ENCODE results near the gene NYNRIN. TPM values are rescaled to one million over a fixed set of nuclear protein-coding genes. Genes with fewer than 3 reads are reported as not detected.

NYNRIN gene
- total and polyA plus RNA-seq, 5 experiments from 2014 or later: 0.13 to 0.36 (median 0.29) TPM; not detected in 2

GRCh38 chr14:24432259-24433131, 33.7 kb downstream of the NYNRIN start:
- H3K4me1 Mint-ChIP-seq: peaks cover 25 to 58% (median 50%) of the 10 kb centered on the region in 4 donors
- no peaks in the 10 kb centered on the region for H3K9me3 Mint-ChIP-seq
- H3K36me3 Mint-ChIP-seq: peaks cover 0 to 53% (median 4%) of the 10 kb centered on the region in 3 donors
- no peak for ATAC-seq
- POLR2A ChIA-PET: interaction anchor here (0.7 to 5.2 kb wide), 17 partner anchors 9 to 292 kb away, joined by 3 to 110 read pairs (median 9); partner anchors contain the start of genes ADCY4, CHMP4A, CIDEB and DHRS1
- peak overlapping the region in 7 of 10 donors; percentile 19 to 98 (median 52) for H3K27ac Mint-ChIP-seq
- peak overlapping the region in 3 of 10 donors; percentile 12 to 85 (median 39) for H3K4me3 Mint-ChIP-seq
- H3K27me3 Mint-ChIP-seq: no peaks in the 10 kb centered on the region
- DNase-seq: peak in 1 of 10 donors; percentile 62

- no peak overlapping the region for H3K27ac Mint-ChIP-seq
- DNase-seq (no peak), ATAC-seq (no peak)
- no peaks in the 10 kb centered on the region for H3K9me3 Mint-ChIP-seq
- no peaks in the 10 kb centered on the region for H3K27me3 Mint-ChIP-seq
- H3K36me3 Mint-ChIP-seq: peaks cover 0 to 66% (median 4%) of the 10 kb centered on the region in 3 donors
- POLR2A ChIA-PET: no interaction called here
- no peak overlapping the region for H3K4me3 Mint-ChIP-seq
- peaks cover 25 to 66% (median 58%) of the 10 kb centered on the region in 4 donors for H3K4me1 Mint-ChIP-seq
Measured at GRCh38 chr14:24434036-24434435, 35.2 kb downstream of the NYNRIN start.

GRCh38 chr14:24434676-24435075, 35.9 kb downstream of the NYNRIN start:
- ATAC-seq (no peak), DNase-seq (no peak)
- H3K9me3 Mint-ChIP-seq: no peaks in the 10 kb centered on the region
- peaks cover 25 to 63% (median 56%) of the 10 kb centered on the region in 4 donors for H3K4me1 Mint-ChIP-seq
- no peak overlapping the region for H3K4me3 Mint-ChIP-seq
- no peaks in the 10 kb centered on the region for H3K27me3 Mint-ChIP-seq
- H3K27ac Mint-ChIP-seq: peak overlapping the region in 5 of 10 donors; percentile 6 to 74 (median 49)
- POLR2A ChIA-PET: no interaction called here
- peaks cover 0 to 73% (median 5%) of the 10 kb centered on the region in 3 donors for H3K36me3 Mint-ChIP-seq

- peaks cover 25 to 65% (median 56%) of the 10 kb centered on the region in 4 donors for H3K4me1 Mint-ChIP-seq
- POLR2A ChIA-PET: interaction anchor here (1.2 to 3.4 kb wide), 3 partner anchors 9 to 193 kb away, joined by 3 to 37 read pairs (median 18); partner anchors contain the start of gene TINF2
- H3K4me3 Mint-ChIP-seq: no peak overlapping the region
- no peaks in the 10 kb centered on the region for H3K27me3 Mint-ChIP-seq
- H3K36me3 Mint-ChIP-seq: peaks cover 0 to 74% (median 7%) of the 10 kb centered on the region in 3 donors
- H3K9me3 Mint-ChIP-seq: no peaks in the 10 kb centered on the region
- DNase-seq: no peak
- no peak for ATAC-seq
- peak overlapping the region in 8 of 10 donors; percentile 10 to 77 (median 46) for H3K27ac Mint-ChIP-seq
Measured at GRCh38 chr14:24435192-24435810, 36.5 kb downstream of the NYNRIN start.

GRCh38 chr14:24435998-24436354, 37.2 kb downstream of the NYNRIN start:
- POLR2A ChIA-PET: interaction anchor here (0.7 to 3.4 kb wide), 6 partner anchors 9 to 222 kb away, joined by 3 to 37 read pairs (median 6); partner anchors contain the start of genes ADCY4, CHMP4A, LTB4R and TINF2
- ATAC-seq (no peak), DNase-seq (no peak)
- Mint-ChIP-seq H3K36me3 (peaks cover 0 to 80% (median 7%) of the 10 kb centered on the region in 3 donors), H3K9me3 (no peaks in the 10 kb centered on the region), H3K27ac (peak overlapping the region in 4 of 10 donors; percentile 33 to 90 (median 48)), H3K4me1 (peaks cover 28 to 66% (median 57%) of the 10 kb centered on the region in 4 donors), H3K4me3 (peak overlapping the region in 1 of 10 donors; percentile 2), H3K27me3 (no peaks in the 10 kb centered on the region)

- Mint-ChIP-seq H3K4me1 (peaks cover 26 to 63% (median 57%) of the 10 kb centered on the region in 4 donors), H3K36me3 (peaks cover 0 to 78% (median 7%) of the 10 kb centered on the region in 3 donors), H3K4me3 (peak overlapping the region in 9 of 10 donors; percentile 22 to 75 (median 61)), H3K27ac (peak overlapping the region in 9 of 10 donors; percentile 9 to 91 (median 85)), H3K9me3 (no peaks in the 10 kb centered on the region), H3K27me3 (no peaks in the 10 kb centered on the region)
- POLR2A ChIA-PET: interaction anchor here (0.5 to 3.4 kb wide), 10 partner anchors 10 to 222 kb away, joined by 3 to 37 read pairs (median 4); partner anchors contain the start of genes ADCY4, CHMP4A, LTB4R and MDP1
- ATAC-seq (peak; percentile 46 to 49), DNase-seq (peak in 6 of 10 donors; percentile 37 to 64 (median 52))
Measured at GRCh38 chr14:24436355-24437019, 37.7 kb downstream of the NYNRIN start.

- Mint-ChIP-seq H3K9me3 (no peaks in the 10 kb centered on the region), H3K27me3 (no peaks in the 10 kb centered on the region), H3K4me1 (peaks cover 25 to 62% (median 57%) of the 10 kb centered on the region in 4 donors), H3K36me3 (peaks cover 0 to 73% (median 7%) of the 10 kb centered on the region in 3 donors), H3K27ac (peak overlapping the region in 9 of 10 donors; percentile 27 to 92 (median 89)), H3K4me3 (peak overlapping the region; percentile 22 to 75 (median 63))
- peak in 1 of 2 donors; percentile 22 for ATAC-seq
- POLR2A ChIA-PET: interaction anchor here (0.9 to 3.4 kb wide), 10 partner anchors 8 to 223 kb away, joined by 3 to 37 read pairs (median 5); partner anchors contain the start of genes CBLN3, CHMP4A, KHNYN and LTB4R
- peak in 2 of 10 donors; percentile 23 to 32 for DNase-seq
Measured at GRCh38 chr14:24437020-24437735, 38.4 kb downstream of the NYNRIN start.

- H3K4me3 Mint-ChIP-seq: peak overlapping the region in 9 of 10 donors; percentile 4 to 65 (median 43)
- DNase-seq (no peak), ATAC-seq (no peak)
- H3K36me3 Mint-ChIP-seq: peaks cover 0 to 70% (median 7%) of the 10 kb centered on the region in 3 donors
- H3K27ac Mint-ChIP-seq: peak overlapping the region in 9 of 10 donors; percentile 46 to 92 (median 86)
- H3K27me3 Mint-ChIP-seq: no peaks in the 10 kb centered on the region
- no peaks in the 10 kb centered on the region for H3K9me3 Mint-ChIP-seq
- peaks cover 29 to 62% (median 60%) of the 10 kb centered on the region in 4 donors for H3K4me1 Mint-ChIP-seq
- POLR2A ChIA-PET: interaction anchor here (1.0 to 3.4 kb wide), 7 partner anchors 9 to 222 kb away, joined by 4 to 37 read pairs (median 6); partner anchors contain the start of genes CBLN3, KHNYN, LTB4R and MDP1
Measured at GRCh38 chr14:24437736-24438067, 38.9 kb downstream of the NYNRIN start.

GRCh38 chr14:24438223-24439097, 39.7 kb downstream of the NYNRIN start:
- peaks cover 0 to 62% (median 7%) of the 10 kb centered on the region in 3 donors for H3K36me3 Mint-ChIP-seq
- peak overlapping the region in 9 of 10 donors; percentile 37 to 86 (median 64) for H3K27ac Mint-ChIP-seq
- DNase-seq: no peak
- peaks cover 29 to 69% (median 61%) of the 10 kb centered on the region in 4 donors for H3K4me1 Mint-ChIP-seq
- H3K27me3 Mint-ChIP-seq: no peaks in the 10 kb centered on the region
- no peak for ATAC-seq
- peak overlapping the region in 1 of 10 donors; percentile 57 for H3K4me3 Mint-ChIP-seq
- POLR2A ChIA-PET: interaction anchor here (1.6 to 3.4 kb wide), 3 partner anchors 9 to 168 kb away, joined by 5 to 37 read pairs (median 6); partner anchors contain the start of genes CBLN3, KHNYN and RABGGTA
- H3K9me3 Mint-ChIP-seq: peaks cover 0 to 4% (median 0%) of the 10 kb centered on the region in 9 donors

- Mint-ChIP-seq H3K27ac (peak overlapping the region in 7 of 10 donors; percentile 9 to 75 (median 46)), H3K36me3 (peaks cover 0 to 54% (median 7%) of the 10 kb centered on the region in 3 donors), H3K4me3 (peak overlapping the region in 2 of 10 donors; percentile 48 to 76), H3K27me3 (no peaks in the 10 kb centered on the region), H3K4me1 (peaks cover 31 to 71% (median 64%) of the 10 kb centered on the region in 4 donors), H3K9me3 (peaks cover 0 to 8% (median 0%) of the 10 kb centered on the region in 9 donors)
- ATAC-seq: no peak
- no peak for DNase-seq
- POLR2A ChIA-PET: interaction anchor here (1.4 to 4.8 kb wide), 3 partner anchors 9 to 99 kb away, joined by 3 to 110 read pairs (median 6); partner anchors contain the start of genes CBLN3, KHNYN and RIPK3
Measured at GRCh38 chr14:24439257-24439656, 40.5 kb downstream of the NYNRIN start.

All from naive thymus-derived CD8-positive, alpha-beta T cell (primary cell).